Measurements from ENCODE around the gene TCEANC2. TPM values are rescaled to one million over a fixed set of nuclear protein-coding genes. Genes with fewer than 3 reads are reported as not detected.
"Not testable (repeated sequence)": the region's sequence is repeated elsewhere in the genome, so short reads cannot be mapped to it uniquely, and the experiment has no call there.

TCEANC2 gene
- total and polyA plus RNA-seq, 3 donors from 2014 or later, result 10.7 to 16.1 (median 14.1) TPM

DNA sequence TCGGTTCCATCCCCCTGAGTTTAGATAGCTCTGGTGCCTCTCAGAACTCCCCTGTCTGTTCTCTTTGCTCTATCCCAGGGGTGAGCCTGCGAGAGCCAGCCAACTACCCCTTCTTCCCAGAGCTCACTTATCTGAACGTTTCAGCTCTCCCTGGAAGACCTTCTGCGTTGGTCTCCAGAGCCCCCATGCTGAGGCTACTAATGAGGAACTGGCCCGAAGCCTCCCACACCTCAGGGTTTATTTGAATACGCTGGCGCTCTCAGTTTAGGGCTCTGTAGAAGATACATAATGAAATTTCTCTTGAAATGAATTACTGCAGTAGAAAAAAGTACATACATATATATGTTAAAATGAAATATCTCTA lies 43.5 kb downstream of the TCEANC2 start:
- intact Hi-C loops (cut with DNase I; ENCODE audit: low total_unique reads), result no loop called here
- no peak for DNase-seq
- H3K27ac ChIP-seq, result no peak overlapping the region
- H3K9me3 ChIP-seq, result no peaks in the 10 kb centered on the region
- no peak for TF ChIP-seq POLR2A (IDR thresholded peaks at IDR 0.05)
- no peak overlapping the region for H3K4me3 ChIP-seq
- no peaks in the 10 kb centered on the region for H3K36me3 ChIP-seq (ENCODE audit: low read depth, missing control alignments)
- no peaks in the 10 kb centered on the region for H3K27me3 ChIP-seq
- H3K4me1 ChIP-seq, result peaks cover 11% of the 10 kb centered on the region
- 46 to 60% methylated on average over 7 of the region's 7 CpGs for WGBS, 2 donors

DNA sequence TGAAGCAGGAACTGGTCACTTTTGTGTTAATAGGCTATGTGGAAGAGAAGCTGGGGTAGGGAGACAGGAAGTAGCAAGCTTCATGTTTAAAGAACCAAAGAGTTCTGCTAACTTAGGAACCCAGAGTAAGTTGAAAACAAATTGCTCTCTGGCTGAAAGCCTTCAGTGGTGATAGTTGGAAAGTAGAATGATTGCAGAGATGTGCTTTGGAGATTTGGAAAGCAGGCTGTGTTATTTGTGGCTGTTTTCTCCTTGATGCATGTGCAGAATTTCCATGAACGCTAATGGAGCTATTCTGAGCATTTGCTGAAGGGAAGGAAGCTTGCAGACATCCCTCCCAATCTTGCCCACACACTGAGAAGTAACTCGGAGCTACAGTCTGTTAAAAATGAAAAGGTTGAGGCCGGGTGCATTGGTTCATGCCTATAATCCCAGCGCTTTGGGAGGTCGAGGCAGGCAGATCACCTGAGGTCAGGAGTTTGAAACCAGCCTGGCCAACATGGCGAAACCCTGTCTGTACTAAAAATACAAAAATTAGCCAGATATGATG lies 45.7 kb downstream of the TCEANC2 start:
- Histone ChIP-seq H3K36me3 (ENCODE audit: low read depth, missing control alignments) (no peaks in the 10 kb centered on the region), H3K27me3 (no peaks in the 10 kb centered on the region), H3K4me3 (no peak overlapping the region), H3K9me3 (no peaks in the 10 kb centered on the region), H3K27ac (no peak overlapping the region), H3K4me1 (peaks cover 11% of the 10 kb centered on the region)
- TF ChIP-seq, protein P1, sequence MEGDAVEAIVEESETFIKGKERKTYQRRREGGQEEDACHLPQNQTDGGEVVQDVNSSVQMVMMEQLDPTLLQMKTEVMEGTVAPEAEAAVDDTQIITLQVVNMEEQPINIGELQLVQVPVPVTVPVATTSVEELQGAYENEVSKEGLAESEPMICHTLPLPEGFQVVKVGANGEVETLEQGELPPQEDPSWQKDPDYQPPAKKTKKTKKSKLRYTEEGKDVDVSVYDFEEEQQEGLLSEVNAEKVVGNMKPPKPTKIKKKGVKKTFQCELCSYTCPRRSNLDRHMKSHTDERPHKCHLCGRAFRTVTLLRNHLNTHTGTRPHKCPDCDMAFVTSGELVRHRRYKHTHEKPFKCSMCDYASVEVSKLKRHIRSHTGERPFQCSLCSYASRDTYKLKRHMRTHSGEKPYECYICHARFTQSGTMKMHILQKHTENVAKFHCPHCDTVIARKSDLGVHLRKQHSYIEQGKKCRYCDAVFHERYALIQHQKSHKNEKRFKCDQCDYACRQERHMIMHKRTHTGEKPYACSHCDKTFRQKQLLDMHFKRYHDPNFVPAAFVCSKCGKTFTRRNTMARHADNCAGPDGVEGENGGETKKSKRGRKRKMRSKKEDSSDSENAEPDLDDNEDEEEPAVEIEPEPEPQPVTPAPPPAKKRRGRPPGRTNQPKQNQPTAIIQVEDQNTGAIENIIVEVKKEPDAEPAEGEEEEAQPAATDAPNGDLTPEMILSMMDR (IDR thresholded peaks at IDR 0.05), result no peak
- no peak for TF ChIP-seq POLR2A (IDR thresholded peaks at IDR 0.05)
- 42 to 61% methylated on average over 6 of the region's 6 CpGs for WGBS, 2 donors
- intact Hi-C loops (cut with DNase I; ENCODE audit: low total_unique reads), result no loop called here
- DNase-seq, result no peak

DNA sequence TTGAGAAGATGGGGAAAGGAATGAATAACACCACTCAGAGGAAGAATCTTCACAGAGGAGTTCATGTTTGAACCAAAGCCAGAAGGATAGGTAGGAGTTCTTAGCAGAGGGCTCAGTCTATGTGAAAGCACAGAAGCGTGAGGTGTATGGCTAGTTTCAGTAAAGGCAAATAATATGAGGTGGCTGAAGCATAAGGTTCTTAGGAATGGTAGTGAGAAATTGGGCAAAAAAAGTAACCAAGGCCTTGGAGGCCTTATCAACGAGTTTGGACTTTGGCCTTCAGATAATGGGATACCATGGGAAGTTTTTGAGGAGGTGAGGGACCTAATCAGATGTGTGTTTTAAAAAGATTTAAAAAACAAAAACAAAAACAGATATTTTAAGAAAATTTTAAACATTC lies 47.1 kb downstream of the TCEANC2 start:
- Histone ChIP-seq H3K4me3 (no peak overlapping the region), H3K4me1 (peaks cover 11% of the 10 kb centered on the region), H3K27me3 (no peaks in the 10 kb centered on the region), H3K9me3 (no peaks in the 10 kb centered on the region), H3K36me3 (ENCODE audit: low read depth, missing control alignments) (no peaks in the 10 kb centered on the region), H3K27ac (no peak overlapping the region)
- WGBS, 2 donors, result 60 to 83% methylated on average over 2 of the region's 2 CpGs
- TF ChIP-seq POLR2A (IDR thresholded peaks at IDR 0.05), result no peak
- TF ChIP-seq, protein P1 (IDR thresholded peaks at IDR 0.05), result no peak
- no peak for DNase-seq
- intact Hi-C loops (cut with DNase I; ENCODE audit: low total_unique reads), result no loop called here

DNA sequence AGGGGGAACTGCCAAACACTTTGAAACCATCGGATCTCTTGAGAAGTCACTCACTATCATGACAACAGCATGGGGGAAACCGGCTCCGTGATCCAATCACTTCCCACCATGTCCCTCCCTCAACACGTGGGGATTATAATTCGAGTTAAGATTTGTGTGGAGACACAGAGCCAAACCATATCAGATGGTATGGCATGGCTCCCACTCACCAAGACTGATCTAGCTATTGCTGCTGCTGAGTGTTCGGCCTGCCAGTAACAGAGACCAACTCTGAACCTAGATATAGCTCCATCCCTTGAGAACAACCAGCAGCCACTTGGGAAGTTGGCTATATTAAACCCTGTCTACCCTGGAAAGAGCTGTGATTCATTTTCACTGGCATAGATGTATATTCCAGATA lies 50.0 kb downstream of the TCEANC2 start:
- H3K4me3 ChIP-seq, result no peak overlapping the region
- H3K36me3 ChIP-seq (ENCODE audit: low read depth, missing control alignments), result no peaks in the 10 kb centered on the region
- no peaks in the 10 kb centered on the region for H3K27me3 ChIP-seq
- no peak for DNase-seq
- 92 to 96% methylated on average over 6 of the region's 6 CpGs for WGBS, 2 donors
- intact Hi-C loops (cut with DNase I; ENCODE audit: low total_unique reads), result no loop called here
- no peaks in the 10 kb centered on the region for H3K9me3 ChIP-seq
- H3K27ac ChIP-seq, result no peak overlapping the region
- TF ChIP-seq, protein P1 (IDR thresholded peaks at IDR 0.05), result no peak
- TF ChIP-seq POLR2A (IDR thresholded peaks at IDR 0.05), result no peak
- no peaks in the 10 kb centered on the region for H3K4me1 ChIP-seq

DNA sequence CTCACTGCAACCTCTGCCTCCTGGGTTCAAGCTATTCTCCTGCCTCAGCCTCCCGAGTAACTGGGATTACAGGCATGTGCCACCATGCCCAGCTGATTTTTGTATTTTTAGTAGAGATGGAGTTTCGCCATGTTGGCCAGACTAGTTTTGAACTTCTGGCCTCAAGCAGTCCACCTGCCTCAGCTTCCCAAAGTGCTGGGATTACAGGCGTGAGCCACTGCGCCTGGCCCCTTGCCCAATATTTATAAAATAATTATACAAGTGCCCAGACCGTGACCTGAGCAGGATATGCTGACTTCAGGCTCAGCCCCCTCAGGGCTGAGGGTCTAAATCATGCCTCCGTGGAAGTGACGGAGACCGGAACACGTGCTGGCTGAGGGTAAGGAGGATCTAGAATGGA lies 51.2 kb downstream of the TCEANC2 start:
- H3K4me3 ChIP-seq; intact Hi-C loops (cut with DNase I; ENCODE audit: low total_unique reads); H3K36me3 ChIP-seq (ENCODE audit: low read depth, missing control alignments); H3K27ac ChIP-seq; DNase-seq; H3K4me1 ChIP-seq; H3K9me3 ChIP-seq; H3K27me3 ChIP-seq: not testable (repeated sequence)
- WGBS, 2 donors, result 95% methylated on average over 9 of the region's 9 CpGs

DNA sequence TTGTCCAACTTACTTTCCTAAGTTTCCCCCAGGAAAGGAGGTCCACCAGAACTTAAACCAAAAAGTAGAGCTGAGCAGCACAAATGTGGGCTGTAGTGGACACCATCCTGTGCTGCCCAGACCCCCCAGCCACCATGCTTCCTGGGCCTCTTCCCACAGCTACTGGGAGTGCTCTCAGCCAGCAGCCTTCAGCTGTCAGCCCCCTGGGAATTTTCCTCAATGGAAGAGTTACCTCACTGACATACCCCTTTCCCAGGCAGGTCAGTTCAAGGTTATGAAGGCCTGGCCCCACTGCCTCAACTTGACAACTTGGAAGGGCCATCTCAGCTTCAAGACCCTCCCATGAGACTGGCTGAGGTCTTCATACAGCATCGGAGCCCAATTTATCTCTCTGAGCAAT lies 51.7 kb downstream of the TCEANC2 start:
- Histone ChIP-seq H3K27ac (no peak overlapping the region), H3K9me3 (no peaks in the 10 kb centered on the region), H3K4me3 (no peak overlapping the region), H3K36me3 (ENCODE audit: low read depth, missing control alignments) (no peaks in the 10 kb centered on the region), H3K27me3 (no peaks in the 10 kb centered on the region), H3K4me1 (no peaks in the 10 kb centered on the region)
- WGBS, 2 donors, result 67 to 73% methylated on average over 1 of the region's 1 CpG
- TF ChIP-seq POLR2A (IDR thresholded peaks at IDR 0.05), result no peak
- TF ChIP-seq, protein P1 (IDR thresholded peaks at IDR 0.05), result no peak
- DNase-seq, result no peak
- intact Hi-C loops (cut with DNase I; ENCODE audit: low total_unique reads), result no loop called here

All from testis (tissue), 3 donors.